HFF-Myc (cell line): Measurements from ENCODE around the gene CDC42EP4.

ENCODE experiments used
- DNase-seq: peaks from one replicate; pipeline ENCODE4 v3.0.0-alpha.2; 2011; ENCODE audit warnings: low read depth; ENCODE audit errors: extremely low read depth
- H3K4me3 ChIP-seq: replicated peaks from 2 replicates; pipeline ENCODE4 v1.5.1; 2011; ENCODE audit warnings: low read depth, mild to moderate bottlenecking, control low read depth, low read length
- TF ChIP-seq, protein P1 (sequence below): IDR thresholded peaks from 2 replicates; pipeline ENCODE4 v1.5.1; 2012; ENCODE audit warnings: mild to moderate bottlenecking, low read depth, low read length, control low read depth; ENCODE audit errors: missing control alignments

CDC42EP4 gene

DNA sequence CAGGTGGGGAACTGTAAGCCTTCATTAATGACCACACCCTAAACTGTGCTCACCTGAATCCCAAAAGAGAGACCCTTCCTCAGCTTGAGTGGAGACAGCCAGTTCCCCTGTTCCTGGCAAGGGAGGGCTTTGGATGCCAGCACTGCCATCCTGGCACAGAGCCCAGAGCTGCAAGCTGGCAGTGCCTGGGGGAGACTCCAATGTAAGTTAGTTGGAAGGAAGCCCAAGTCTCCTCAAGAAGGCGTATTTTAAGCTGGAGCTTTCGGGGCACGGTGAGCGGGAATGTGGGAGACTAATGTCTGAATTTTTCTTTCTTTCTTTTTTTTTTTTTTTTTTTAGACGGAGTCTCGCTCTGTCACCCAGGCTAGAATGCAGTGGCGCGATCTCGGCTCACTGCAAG lies 4.7 kb downstream of the CDC42EP4 start:
- no peak overlapping the region for H3K4me3 ChIP-seq
- TF ChIP-seq, protein P1, sequence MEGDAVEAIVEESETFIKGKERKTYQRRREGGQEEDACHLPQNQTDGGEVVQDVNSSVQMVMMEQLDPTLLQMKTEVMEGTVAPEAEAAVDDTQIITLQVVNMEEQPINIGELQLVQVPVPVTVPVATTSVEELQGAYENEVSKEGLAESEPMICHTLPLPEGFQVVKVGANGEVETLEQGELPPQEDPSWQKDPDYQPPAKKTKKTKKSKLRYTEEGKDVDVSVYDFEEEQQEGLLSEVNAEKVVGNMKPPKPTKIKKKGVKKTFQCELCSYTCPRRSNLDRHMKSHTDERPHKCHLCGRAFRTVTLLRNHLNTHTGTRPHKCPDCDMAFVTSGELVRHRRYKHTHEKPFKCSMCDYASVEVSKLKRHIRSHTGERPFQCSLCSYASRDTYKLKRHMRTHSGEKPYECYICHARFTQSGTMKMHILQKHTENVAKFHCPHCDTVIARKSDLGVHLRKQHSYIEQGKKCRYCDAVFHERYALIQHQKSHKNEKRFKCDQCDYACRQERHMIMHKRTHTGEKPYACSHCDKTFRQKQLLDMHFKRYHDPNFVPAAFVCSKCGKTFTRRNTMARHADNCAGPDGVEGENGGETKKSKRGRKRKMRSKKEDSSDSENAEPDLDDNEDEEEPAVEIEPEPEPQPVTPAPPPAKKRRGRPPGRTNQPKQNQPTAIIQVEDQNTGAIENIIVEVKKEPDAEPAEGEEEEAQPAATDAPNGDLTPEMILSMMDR = no peak
- no peak for DNase-seq

DNA sequence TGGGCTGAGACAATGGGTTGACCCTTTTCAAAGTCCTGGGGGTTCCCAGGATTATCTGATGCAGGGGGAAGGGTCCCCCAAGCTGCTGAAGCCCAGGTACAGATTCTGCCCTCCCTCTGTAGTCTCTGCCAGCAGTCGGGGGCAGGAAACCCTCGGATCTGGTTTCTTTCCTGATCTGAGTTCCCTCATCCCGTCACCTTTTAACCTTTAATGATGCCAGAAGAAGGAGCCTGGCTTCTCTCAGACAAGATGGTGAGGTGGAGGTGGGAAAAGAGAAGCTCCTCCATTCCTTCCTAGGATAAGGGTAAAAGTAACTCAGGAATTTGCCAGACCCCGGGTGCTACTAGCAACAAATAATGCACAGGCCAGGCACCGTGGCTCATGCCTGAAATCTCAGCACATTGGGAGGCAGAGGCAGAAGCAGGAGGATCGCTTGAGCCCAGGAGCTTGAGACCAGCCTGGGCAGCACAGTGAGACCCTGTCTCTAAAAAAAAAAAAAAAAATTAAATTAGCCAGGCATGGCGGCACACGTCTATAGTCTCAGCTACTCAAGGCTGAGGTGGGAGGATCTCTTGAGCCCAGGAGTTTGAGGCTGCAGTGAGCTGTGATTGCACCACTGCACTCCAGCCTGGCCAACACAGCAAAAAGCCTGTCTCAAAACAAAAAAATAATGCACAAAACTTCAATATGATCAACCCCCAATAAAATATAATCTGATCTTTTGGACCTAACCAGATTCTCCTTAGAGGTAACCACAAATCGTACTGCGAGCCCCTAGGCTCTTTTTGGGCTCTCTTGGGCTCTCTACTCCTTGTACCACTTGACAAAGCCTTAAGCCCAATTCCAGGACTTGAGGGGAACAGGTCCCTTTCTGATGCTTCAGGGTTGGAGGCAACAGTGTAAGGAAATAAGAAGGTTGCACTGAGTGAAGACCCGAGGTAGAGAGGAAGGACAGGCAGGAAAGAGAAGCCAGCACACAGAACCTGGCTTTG lies 5.7 kb downstream of the CDC42EP4 start:
- peak overlapping the region; percentile 41 for H3K4me3 ChIP-seq
- TF ChIP-seq, protein P1 = no peak
- DNase-seq = no peak

DNA sequence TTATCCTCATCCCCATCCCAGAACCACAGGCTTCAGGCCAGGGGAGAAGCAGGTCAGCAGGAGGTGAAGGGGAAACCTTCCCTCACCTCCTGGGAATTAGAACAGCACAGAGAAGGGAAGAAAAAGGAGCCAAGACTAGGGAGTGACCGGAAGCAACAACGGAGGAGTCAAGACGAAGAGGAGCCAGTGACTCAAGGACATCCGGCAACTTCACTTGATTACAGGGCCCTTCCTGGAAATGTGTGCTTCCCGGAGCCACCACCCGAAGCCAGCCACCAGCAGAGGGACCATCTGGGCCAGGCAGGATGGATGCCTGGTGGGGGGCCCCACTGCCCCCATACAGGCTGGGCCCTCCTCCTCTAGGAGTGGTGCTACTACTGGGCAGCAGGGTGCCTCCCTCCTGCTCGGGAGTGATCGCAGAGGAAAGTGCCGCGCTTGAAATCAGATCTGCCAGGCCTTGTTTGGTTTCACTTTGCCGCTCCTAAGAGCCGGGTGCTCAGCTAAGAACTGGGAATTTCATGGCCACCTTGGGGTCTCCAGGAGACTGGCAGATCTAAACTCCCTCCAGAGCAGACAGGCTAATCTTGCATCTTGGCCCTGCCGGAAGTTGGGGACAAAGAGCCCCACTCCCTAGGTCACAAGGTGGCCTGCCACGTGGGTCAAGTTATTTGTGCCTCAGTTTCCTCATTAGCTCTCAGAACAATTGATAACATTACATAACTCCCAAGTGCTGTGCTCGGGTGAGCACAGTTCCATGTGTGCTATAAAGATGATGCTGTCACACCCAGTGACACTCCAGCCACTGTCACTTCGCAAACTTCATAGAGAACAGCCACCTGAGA lies 6.6 kb downstream of the CDC42EP4 start:
- no peak for DNase-seq
- H3K4me3 ChIP-seq = peak overlapping the region; percentile 41
- TF ChIP-seq, protein P1 = peak; percentile 47

DNA sequence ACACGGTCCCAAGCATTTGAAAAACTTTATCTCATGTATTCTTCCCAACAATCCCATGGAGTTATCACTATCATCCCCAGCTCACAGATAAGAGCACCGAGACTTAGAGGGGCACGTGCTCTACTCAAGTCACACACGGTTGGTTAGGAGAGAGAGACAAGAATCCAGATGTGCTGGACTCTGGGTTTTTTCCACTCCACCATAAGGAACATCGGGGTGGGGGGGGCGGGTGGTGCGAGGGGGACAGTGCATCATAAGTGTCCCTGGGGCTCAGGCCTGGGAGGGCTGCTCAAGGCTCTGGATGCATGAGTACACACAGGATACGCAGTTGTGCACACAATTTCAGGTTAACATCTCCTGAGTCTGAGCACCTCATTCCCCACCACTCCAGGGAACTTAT lies 7.4 kb downstream of the CDC42EP4 start:
- peak overlapping the region; percentile 41 for H3K4me3 ChIP-seq

DNA sequence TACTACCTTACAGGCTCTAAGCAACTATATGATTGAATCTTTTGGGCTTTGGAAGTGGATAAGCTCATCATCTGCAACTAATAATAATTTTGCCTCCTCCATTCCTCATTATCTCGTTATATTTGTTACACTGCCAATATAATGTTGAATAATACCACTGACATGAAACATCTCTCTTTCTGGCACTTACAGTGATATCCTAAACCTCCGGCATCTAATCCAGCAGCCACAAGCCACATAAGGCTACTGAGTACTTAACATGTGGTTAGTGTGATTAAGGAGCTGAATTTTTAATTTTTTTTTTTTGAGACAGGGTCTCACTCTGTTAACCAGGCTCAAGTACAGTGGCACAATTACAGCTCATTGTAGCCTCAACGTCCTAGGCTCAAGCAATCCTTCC lies 9.6 kb downstream of the CDC42EP4 start:
- DNase-seq = no peak
- TF ChIP-seq, protein P1 = no peak
- H3K4me3 ChIP-seq = no peak overlapping the region

More for the DNA sequence above, 7.4 kb downstream of the CDC42EP4 start:
- TF ChIP-seq, protein P1 = no peak
- DNase-seq = no peak

DNA sequence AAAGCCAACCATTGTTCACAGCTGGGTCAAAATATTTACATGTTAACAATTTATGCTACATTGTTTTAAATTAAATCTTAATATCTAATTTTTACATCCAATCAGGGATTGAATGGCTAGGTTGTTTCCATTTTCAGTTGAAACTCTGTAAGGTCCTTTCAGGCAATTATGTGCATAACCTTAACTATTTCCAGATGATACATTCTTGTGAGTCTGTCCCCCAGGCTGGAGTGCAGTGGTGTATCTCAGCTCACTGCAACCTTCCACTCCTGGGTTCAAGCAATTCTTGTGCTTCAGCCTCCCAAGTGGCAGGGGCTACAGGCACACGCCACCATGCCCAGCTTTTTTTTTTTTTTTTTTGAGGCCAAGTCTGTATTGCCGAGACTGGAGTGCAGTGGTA lies 10.4 kb downstream of the CDC42EP4 start:
- no peak overlapping the region for H3K4me3 ChIP-seq
- no peak for DNase-seq
- TF ChIP-seq, protein P1 = no peak
